Amniotic stem cell (primary cell): ENCODE data around the gene ELK4.

ENCODE experiments used
- DNase-seq: peaks from one replicate; lab custom pipeline; 2025; lab: John Stamatoyannopoulos, UW

The ELK4 gene

DNA sequence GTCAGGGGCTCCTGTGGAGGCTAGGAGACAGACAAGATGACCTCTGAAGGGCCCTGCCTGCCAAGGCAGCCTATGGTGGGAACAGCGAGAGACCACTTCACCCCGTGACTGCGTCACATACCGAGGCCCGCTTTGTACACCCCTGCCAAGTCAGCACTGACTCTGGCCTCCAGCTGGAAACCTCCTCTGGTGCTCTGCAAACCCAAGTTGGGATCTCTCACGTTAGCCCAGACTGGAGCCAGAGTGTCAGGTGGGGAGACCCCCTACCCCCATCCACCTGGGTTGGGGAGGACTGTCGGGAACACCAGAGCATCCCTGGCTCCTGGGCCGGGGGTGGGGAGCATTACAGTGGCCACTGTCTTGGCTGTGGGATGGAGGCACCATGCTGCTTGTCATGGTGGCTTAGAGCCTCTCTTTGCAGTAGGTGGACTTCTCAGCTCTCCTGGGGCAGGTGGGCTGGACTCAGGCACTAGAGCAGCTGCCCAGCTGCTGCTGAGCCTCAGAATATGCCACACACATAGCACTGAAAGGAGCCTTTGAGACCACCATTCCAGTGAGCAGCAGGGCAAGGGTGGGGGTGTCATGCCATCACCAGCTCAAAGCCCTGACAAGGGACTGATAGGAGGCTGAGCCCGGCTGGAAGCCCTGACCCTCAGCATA lies 50.4 kb downstream of the ELK4 start:
- no peak for DNase-seq

DNA sequence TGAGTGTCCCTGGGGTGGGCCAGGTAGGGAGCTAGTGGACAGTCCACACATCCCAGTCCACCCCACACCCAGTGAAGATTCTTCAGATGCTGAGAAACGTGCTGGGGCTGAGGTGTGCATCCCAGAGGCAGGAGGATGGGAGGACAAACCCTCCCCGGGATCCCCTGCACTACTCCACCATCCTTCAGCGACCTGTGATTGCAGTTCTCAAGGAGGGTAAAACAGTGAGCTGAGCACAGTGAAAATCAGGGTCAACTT lies 51.0 kb downstream of the ELK4 start:
- no peak for DNase-seq

DNA sequence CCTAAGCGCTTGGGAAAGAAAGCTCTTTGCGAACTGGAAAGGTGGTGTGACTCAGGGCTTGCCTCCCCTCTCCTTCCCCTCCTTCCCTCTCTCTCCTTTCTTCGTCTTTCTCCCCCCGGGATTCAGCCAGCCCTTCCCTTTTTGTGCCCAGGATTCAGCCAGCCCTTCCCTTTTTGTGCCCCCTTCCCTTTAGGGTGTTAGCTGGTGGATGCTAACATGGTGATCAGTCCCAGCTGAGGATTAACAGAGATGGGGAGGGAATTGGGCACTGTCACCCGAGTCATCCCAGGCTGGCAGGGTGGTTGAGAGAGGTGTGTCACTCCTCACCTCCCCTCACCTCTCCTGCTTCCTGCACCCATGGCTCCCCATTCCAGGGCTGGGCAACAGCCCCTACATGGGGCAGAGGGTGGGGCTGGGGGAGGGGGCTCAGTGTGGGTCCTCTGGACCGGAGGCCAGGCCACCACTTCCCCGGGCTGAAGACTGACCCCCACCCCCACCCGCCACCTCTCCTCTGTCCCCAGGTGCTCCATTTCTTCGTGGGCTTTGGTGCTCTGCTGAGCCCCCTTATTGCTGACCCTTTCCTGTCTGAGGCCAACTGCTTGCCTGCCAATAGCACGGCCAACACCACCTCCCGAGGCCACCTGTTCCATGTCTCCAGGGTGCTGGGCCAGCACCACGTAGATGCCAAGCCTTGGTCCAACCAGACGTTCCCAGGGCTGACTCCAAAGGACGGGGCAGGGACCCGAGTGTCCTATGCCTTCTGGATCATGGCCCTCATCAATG lies 51.5 kb downstream of the ELK4 start:
- DNase-seq, result no peak

- no peak for DNase-seq
Measured at GRCh38 chr1:205579711-205580110, 52.1 kb downstream of the ELK4 start.

GRCh38 chr1:205578780-205579571 lies 52.8 kb downstream of the ELK4 start:
- DNase-seq, result no peak

DNA sequence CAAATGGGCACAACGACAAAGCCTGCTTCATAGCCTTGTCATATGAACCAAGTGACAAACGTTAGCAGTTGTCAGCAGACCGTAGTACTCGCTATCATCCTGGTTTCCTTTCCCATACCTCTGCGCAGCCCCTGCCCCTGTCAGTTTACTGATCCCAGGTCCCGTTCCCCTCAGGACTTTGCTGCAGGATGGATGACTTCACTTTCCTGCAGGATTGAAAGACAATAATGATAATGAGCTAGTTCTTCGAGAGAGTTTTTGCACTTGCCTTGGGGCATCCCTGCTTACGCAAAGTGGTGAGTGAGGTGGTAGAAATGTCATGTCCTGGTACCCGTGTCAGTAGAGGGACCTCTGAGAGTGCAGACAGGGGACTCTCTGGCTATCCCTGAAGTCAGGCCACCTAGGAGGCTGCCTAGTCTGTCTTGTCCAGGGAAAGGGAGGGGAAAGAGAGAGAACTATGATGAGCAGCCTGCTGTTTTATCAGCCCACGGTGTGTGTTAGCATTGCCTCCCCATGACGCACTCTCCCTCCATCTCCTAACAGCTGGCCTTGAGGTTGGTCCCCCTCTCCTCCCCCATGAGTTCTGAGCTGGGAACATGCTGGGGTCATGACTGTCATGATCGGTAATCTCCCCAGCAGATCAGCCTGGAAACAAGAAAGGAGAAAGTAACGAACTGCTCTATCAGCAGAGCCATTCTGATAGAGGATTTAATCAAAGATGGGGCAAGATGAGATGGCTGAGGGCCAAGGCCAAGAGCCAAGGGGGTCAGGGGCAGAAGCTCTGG lies 53.7 kb downstream of the ELK4 start:
- no peak for DNase-seq

DNA sequence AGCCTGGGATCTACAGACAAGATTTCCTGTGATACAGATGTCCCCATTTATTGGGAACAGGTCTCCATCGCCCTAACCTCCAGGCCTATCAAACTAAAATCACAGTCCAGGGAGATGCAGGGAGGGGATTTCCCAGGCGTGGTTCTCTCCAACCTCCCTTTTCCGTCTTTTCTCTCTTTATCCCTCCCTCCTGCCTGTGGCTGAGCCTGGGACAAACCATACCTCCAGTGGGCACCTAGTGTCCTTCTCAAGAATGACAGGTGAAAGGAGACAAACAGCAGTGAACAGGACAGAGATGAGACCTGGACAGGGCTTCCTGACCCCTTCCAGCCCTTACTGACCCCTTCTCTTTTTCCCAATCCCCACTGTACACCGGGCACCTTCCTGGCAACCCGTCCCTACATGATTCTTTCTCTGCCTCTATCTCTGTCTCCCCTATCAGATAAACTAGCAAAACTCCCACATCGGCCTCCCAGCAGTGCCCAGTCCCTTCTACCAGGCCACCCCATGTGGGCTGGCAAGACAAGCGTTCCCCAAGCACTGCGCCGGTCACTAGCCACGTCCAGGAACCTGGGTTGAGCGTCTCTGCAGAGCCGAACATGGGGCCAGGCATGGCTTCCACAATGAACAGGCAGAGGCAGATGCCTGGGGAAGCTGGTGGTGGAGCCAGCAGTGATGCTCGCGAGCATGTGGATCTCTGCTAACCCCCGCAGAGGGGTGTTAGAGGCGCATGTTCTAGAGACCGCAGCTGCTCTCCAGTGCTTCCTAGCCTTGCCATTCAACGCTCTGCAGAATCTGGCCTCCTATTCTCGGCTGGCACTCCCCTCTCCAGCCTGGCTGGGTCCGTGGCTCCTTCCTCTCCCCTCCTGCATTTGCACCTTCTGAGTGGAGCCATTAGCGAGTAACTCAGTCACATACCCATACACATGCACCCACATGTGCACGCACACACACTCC lies 54.7 kb downstream of the ELK4 start:
- no peak for DNase-seq

GRCh38 chr1:205576011-205576410 lies 55.8 kb downstream of the ELK4 start:
- no peak for DNase-seq

GRCh38 chr1:205575294-205575885 lies 56.4 kb downstream of the ELK4 start:
- DNase-seq, result no peak

- DNase-seq, result no peak
Measured at GRCh38 chr1:205572421-205572820, 59.4 kb downstream of the ELK4 start.

GRCh38 chr1:205571747-205572146 lies 60.1 kb downstream of the ELK4 start:
- no peak for DNase-seq

DNA sequence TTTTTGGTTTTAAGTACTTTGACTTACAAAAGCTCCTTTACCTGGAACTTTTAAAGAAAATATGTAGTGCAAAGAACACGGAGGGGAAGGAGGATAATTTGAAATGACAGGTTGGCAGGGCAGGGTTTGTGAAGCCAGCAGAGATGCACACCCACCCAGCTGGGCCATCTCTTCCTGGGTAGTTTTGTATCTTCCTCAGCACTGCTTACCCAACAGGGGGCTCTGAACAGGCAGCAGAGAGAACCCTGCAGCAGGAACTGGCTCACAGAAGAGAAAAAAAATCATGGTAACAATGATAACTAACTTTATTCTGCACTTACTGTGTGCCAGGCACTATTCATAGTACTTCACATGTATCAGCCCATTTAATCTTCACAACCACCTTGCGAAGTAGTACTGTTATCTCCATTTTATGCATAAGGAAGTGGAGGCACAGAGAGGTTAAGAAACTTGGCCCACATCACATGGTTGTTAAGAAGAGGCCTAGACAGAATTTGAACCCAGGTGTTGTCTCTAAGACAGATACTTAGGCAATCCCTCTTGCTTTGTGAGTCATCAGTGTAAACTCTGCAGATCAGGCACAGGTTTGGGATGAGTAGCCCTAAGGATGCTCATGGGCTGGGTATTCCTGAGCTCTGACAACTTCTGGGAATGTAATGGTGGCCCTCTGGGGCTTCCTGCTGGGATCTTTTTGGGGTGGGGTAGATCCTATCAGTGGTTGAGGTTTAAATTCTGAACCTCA lies 60.8 kb downstream of the ELK4 start:
- DNase-seq, result no peak

GRCh38 chr1:205570173-205570501 lies 61.7 kb downstream of the ELK4 start:
- no peak for DNase-seq

DNA sequence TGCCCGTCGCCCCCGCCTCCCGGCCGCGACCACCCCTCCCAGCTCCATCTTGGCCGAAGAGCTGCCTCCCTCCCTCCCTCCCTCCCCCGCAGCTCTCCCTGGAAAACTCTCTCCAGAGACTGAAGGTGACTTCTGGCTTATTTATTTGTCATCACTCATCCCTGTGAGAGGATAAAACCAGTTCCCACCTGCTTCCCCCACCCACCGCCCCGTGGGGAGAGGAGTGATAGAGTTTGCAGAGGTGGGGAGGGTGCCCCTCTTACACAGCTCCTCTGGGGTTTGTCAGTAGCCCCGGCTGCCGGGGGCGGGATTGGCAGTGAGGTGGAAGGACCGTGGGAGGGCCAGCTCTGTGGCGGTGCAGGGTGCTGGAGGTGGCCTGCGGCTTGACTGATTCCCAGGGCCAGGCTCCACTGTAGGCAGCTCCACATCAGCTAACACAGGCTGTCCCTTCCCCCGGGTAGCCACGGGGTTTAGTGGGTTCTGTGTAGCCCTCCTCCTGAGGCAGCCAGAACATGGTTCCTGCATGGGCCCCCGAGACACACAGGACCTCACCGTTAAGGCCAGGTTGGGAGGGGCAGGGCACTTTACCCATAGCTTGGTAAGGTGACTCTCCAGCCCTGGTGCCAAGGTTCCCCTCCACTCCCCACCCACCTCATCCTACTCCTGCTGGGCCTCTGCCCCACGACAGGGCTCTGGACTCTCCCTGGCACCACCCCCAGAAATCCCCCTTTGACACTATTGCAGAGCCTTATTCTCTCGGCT lies 62.2 kb downstream of the ELK4 start:
- no peak for DNase-seq

DNA sequence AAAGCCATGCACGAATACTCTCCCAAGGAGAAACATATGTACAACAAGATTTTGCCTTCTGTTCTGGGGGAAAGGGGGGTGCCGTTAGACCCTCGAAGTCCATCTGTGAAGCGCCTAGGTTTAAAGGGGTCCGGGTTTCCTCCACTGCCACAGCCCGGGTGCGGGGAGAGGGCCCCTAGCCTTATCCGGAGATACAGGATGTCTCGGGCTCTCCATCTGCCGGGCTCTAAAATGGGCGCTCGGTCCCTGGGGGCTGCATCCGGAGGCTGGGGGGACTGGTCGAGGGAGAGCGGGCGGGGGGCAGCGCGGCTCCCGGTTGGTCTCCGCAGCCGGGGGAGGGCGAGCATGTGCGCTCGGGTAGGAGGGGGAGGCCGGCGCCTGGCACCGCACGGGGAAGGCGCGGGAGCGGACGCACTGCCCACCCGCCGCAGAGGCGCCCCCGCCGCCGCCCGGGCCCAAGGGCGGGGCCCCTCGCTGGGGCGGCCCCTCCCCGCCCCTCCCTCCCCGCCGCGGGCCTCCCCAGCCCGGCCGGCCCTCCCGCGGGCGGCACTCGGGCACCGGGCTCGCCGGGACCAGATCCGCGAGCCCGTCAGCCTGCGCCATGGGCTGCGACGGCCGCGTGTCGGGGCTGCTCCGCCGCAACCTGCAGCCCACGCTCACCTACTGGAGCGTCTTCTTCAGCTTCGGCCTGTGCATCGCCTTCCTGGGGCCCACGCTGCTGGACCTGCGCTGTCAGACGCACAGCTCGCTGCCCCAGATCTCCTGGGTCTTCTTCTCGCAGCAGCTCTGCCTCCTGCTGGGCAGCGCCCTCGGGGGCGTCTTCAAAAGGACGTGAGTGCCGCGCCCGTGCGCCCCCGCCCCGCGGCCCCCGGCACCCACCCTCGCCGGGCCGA lies 63.1 kb downstream of the ELK4 start:
- no peak for DNase-seq

GRCh38 chr1:205568135-205568468 lies 63.7 kb downstream of the ELK4 start:
- no peak for DNase-seq

GRCh38 chr1:205567716-205568115 lies 64.1 kb downstream of the ELK4 start:
- no peak for DNase-seq

DNA sequence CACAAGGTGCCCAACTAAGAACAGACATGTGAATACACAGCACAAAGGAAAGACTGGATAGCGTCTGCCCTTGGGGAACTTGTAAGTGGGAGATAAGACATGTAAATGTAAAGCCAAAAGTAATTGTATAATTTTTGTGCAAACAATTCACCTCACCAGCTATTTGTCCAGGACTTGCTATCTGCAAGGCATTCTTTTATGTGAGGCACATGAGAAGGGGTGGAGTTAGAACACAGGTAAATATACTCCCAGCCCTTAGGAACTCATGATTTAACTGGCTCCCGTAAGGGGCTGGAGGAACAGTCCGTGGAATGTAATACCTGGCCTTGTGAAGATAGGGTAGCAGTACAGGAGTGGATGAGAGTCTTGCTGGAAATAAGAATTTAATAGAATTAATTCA lies 66.0 kb downstream of the ELK4 start:
- no peak for DNase-seq
